ENCODE results near the gene LCA5L. TPM values are rescaled to one million over a fixed set of nuclear protein-coding genes. Genes with fewer than 3 reads are reported as not detected.

LCA5L gene
- total and polyA plus RNA-seq, 7 donors, result 0.60 to 5.5 (median 0.82) TPM

DNA sequence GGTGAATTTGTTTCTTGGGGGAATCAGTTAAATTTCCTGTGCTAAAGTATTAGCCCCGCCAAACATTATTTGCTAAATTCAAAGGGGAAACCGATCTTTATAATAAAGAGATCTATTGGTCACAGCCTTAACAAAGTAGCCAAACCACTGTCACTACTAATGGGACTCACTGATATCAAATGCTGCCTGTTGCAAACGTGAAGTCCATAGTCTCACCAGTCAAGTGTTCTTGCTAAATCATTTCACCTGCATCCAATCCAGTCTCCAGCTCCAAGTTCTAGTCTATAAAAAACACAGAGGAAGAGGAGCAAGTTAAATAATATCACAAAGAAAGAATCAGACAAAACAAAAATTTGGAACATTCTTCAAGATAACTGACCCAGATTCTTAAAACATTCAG lies 36.3 kb upstream of the LCA5L start:
- Histone ChIP-seq H3K4me3 (no peak overlapping the region), H3K27me3 (no peaks in the 10 kb centered on the region), H3K27ac (no peak overlapping the region), H3K36me3 (no peaks in the 10 kb centered on the region), H3K9me3 (no peaks in the 10 kb centered on the region), H3K4me1 (peaks cover 0 to 18% (median 6%) of the 10 kb centered on the region in 4 donors)
- intact Hi-C loops (cut with DNase I), result no loop called here
- WGBS, 2 donors, result 91 to 92% methylated on average over 3 of the region's 3 CpGs
- no peak for DNase-seq
- TF ChIP-seq CTCF (IDR thresholded peaks at IDR 0.05) (no peak), POLR2AphosphoS5 (IDR thresholded peaks at IDR 0.05) (no peak), POLR2A (IDR thresholded peaks at IDR 0.05) (no peak), EP300 (IDR thresholded peaks at IDR 0.05) (no peak)

- Histone ChIP-seq H3K27ac (no peak overlapping the region), H3K9me3 (no peaks in the 10 kb centered on the region), H3K27me3 (no peaks in the 10 kb centered on the region), H3K4me3 (no peak overlapping the region), H3K4me1 (peaks cover 0 to 18% (median 6%) of the 10 kb centered on the region in 4 donors), H3K36me3 (peaks cover 0 to 4% (median 0%) of the 10 kb centered on the region in 4 donors)
- DNase-seq, result no peak
- WGBS, 2 donors, result 89 to 91% methylated on average over 4 of the region's 4 CpGs
- intact Hi-C loops (cut with DNase I), result no loop called here
- TF ChIP-seq POLR2A (IDR thresholded peaks at IDR 0.05) (no peak), CTCF (IDR thresholded peaks at IDR 0.05) (no peak), POLR2AphosphoS5 (IDR thresholded peaks at IDR 0.05) (no peak), EP300 (IDR thresholded peaks at IDR 0.05) (no peak)
Observed at GRCh38 chr21:39480271-39480670, 34.7 kb upstream of the LCA5L start.

- intact Hi-C loops (cut with DNase I), result no loop called here
- Histone ChIP-seq H3K9me3 (no peaks in the 10 kb centered on the region), H3K4me3 (no peak overlapping the region), H3K27ac (no peak overlapping the region), H3K4me1 (peaks cover 0 to 13% (median 5%) of the 10 kb centered on the region in 4 donors), H3K36me3 (peaks cover 0 to 4% (median 0%) of the 10 kb centered on the region in 4 donors), H3K27me3 (no peaks in the 10 kb centered on the region)
- TF ChIP-seq EP300 (IDR thresholded peaks at IDR 0.05), result no peak
- TF ChIP-seq POLR2AphosphoS5 (IDR thresholded peaks at IDR 0.05), result no peak
- no peak for TF ChIP-seq CTCF (IDR thresholded peaks at IDR 0.05)
- TF ChIP-seq POLR2A (IDR thresholded peaks at IDR 0.05), result no peak
- WGBS, 2 donors, result 46 to 70% methylated on average over 2 of the region's 2 CpGs
- DNase-seq, result no peak
Observed at GRCh38 chr21:39479814-39480182, 34.2 kb upstream of the LCA5L start.

DNA sequence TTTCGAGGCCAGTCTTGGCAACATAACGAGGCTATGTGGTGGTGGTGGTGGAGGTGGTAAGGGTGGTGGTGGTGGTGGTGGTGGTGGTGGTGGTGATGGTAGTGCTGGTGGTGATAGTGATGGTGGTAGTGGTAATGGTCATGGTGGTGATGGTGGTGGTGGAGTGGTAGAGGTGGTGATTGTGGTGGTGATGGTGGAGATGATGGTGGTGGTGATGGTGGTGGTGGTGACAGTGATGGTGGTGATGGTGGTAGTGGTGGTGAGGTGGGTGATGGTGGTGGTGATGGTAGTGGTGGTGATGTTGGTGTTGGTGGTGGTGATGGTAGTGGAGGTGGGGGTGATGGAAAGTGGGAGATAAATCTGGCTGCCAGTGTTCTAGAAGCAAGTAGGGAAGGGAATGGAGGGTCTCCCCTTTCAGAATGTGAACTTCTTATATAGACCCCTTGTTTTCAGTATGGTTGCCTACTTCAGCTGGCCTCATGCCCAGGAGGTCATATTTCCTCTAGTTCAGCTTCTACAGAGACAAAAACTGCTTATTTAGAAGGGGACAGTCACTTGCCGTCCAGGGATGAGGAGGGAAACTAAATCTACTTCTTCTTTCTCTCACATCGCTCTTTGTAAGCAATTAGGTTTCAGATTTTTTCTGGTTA lies 33.7 kb upstream of the LCA5L start:
- H3K27me3 ChIP-seq, result no peaks in the 10 kb centered on the region
- DNase-seq, result no peak
- H3K9me3 ChIP-seq, result no peaks in the 10 kb centered on the region
- no peak for TF ChIP-seq POLR2A (IDR thresholded peaks at IDR 0.05)
- no peak for TF ChIP-seq CTCF (IDR thresholded peaks at IDR 0.05)
- TF ChIP-seq POLR2AphosphoS5 (IDR thresholded peaks at IDR 0.05), result no peak
- TF ChIP-seq EP300 (IDR thresholded peaks at IDR 0.05), result no peak
- intact Hi-C loops (cut with DNase I), result no loop called here
- H3K4me1 ChIP-seq, result peaks cover 0 to 8% (median 3%) of the 10 kb centered on the region in 4 donors
- H3K27ac ChIP-seq, result no peak overlapping the region
- H3K36me3 ChIP-seq, result peaks cover 0 to 4% (median 0%) of the 10 kb centered on the region in 4 donors
- H3K4me3 ChIP-seq, result no peak overlapping the region
- 84 to 91% methylated on average over 4 of the region's 4 CpGs for WGBS, 2 donors

DNA sequence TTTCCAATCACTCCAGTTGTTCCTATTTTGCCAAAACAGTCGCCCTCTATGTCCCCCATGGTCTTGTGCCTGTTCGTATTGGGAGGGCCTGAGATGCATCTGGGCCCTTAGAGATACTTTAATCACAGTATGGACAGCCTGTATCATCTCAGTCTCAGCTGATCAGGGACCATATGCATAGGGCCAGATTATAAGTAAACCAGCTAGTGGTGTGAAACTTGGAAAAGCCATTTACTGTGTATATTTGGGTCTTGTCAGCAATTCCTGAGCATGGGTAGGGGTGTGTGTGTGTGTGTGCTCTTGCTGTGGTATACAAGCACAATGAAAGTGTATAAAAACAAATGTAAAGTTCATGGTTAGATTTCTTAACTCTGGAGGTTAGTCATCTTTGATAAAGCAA lies 29.0 kb upstream of the LCA5L start:
- Histone ChIP-seq H3K4me3 (no peak overlapping the region), H3K36me3 (peaks cover 0 to 4% (median 0%) of the 10 kb centered on the region in 4 donors), H3K4me1 (no peaks in the 10 kb centered on the region), H3K27me3 (no peaks in the 10 kb centered on the region), H3K27ac (no peak overlapping the region), H3K9me3 (no peaks in the 10 kb centered on the region)
- DNase-seq, result no peak
- intact Hi-C loops (cut with DNase I), result no loop called here
- WGBS, 2 donors, result 87 to 91% methylated on average over 2 of the region's 2 CpGs
- TF ChIP-seq POLR2AphosphoS5 (IDR thresholded peaks at IDR 0.05) (no peak), EP300 (IDR thresholded peaks at IDR 0.05) (no peak), POLR2A (IDR thresholded peaks at IDR 0.05) (no peak), CTCF (IDR thresholded peaks at IDR 0.05) (no peak)
